NCI-H2171 (cell line): ENCODE data around the gene PAXX.
A peak's percentile ranks its signal among the peaks of the same experiment; 100 is the strongest.

ENCODE experiments used
- DNase-seq: peaks from one replicate; lab custom pipeline; 2025; lab: John Stamatoyannopoulos, UW

PAXX gene

GRCh38 chr9:136968333-136969127, 23.7 kb upstream of the PAXX start:
- DNase-seq = no peak

- no peak for DNase-seq
These were observed 23.1 kb upstream of the PAXX start for GRCh38 chr9:136969150-136969549.

DNA sequence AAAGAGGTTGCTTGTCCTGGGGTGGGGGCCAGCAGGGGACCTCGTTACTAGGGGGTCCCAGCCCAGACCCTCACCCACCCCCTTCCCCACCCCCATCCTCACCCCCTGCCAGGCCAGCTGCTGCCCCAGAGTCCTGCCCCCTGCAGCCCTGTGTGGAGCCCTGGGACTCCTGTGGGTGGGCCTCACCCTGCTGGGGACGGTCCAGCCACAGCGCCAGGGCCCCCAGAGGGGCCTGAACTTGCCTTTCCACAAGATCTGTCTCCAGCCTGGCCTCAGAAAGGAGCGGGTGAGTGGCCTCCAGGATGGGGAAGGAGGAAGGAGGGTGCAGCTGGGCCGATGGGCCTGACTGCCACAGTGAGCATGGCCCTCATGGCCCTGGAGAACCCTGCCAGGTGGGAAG, 22.4 kb upstream of the PAXX start:
- DNase-seq = no peak

DNA sequence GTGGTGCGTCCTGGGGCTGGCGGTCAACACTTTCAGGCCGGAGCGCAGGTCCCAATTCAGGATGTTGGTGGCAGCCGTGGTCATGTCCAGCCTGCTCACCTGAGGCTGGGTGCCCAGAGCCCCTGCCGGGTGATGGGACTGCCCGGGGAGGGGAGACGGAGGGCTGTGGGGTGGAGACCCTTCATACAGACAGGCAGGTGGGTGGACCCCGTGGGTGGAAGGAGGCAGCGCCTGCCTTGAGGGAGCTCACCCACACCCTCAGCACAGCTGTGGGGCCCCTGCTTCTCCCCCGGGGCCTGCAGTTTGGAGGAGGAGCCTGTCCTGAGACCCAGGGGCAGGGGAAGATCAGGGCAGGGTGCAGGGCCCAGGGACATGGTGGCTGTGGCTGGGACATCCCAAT, 21.9 kb upstream of the PAXX start:
- no peak for DNase-seq

GRCh38 chr9:136971746-136972145, 20.5 kb upstream of the PAXX start:
- no peak for DNase-seq

DNA sequence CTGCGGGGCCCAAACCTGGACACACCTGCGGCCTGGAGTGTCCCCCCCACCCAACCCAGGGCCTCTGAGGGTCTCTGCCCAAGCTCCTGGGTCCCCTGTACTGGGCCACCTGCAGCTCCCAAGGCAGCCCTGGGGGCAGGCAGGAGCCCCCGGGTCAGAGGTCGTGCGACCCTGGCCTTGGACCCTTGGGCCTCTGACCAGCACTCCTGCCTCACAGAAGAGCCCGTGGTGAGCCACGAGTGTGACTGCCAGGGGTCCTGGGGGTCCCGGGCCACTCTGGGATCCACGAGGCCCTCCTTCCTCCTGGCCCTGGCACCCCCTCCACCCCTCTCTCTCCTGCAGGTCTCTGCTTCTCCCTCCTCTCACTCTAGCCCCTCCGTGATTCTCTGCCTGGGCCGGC, 19.9 kb upstream of the PAXX start:
- DNase-seq = no peak

DNA sequence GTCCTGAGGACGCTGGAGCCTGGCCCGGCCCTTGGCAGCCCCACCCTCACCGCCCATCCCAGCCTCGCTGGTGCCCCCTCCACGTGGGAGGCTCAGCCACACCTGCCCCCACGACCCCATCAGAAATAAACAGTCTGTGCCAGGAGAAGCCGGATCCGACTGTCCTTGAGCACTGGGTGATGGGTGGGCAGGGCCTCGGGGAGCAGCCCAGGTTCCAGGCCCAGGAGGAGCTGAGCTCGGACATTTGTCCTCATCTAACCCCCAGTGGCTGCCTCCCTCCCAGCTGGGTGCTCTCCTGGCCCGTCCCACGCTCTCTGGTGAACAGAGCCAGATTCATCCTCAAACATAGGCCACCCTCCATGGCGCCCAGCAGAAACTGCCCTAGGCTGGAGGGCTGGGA, 19.5 kb upstream of the PAXX start:
- DNase-seq = no peak

- no peak for DNase-seq
These were observed 18.3 kb upstream of the PAXX start for GRCh38 chr9:136973618-136974617.

GRCh38 chr9:136974817-136975535, 17.2 kb upstream of the PAXX start:
- no peak for DNase-seq

- no peak for DNase-seq
These were observed 16.6 kb upstream of the PAXX start for GRCh38 chr9:136975644-136976043.

DNA sequence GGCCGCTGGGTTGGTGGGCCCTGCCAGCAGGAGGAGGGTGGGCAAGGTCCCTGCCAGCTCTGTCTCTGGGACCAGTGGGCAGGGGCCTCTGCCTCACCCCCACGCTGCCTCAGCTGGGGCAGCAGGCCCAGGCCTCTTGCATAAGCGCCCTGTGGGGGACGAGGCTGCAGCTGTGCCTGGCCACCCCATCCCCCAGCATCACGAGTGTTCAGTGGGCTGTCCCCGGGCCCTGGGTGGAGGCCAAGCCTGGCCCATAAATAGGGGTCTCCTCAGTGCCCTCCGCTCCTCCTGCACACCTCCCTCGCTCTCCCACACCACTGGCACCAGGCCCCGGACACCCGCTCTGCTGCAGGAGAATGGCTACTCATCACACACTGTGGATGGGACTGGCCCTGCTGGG, 15.0 kb upstream of the PAXX start, which contains the start of gene PTGDS:
Gene PTGDS (plus strand): TSS at position 282 of the 400 bp plus-strand sequence. CDS start 75 bp downstream, at position 357.
- DNase-seq = no peak

DNA sequence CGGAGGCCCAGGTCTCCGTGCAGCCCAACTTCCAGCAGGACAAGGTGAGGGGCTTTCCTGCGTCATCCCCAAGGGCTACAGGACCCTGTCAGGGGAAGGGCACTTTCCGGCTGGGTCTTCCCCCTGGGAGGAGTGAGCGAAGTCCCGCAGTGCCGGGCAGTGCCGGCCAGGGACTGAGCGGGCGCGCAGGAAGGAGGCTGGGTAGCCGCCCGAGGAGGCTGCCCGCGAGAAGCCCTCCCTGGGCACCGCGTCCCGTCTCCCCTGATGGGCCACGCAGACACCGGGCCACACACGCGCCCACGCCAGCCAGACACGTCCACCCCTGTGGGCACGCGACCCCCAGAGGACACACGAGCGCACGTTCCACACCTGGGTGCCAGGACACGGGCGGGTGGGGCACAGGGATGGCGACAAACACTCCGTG, 14.6 kb upstream of the PAXX start:
- DNase-seq = no peak

GRCh38 chr9:136978073-136978864, 14.0 kb upstream of the PAXX start:
- peak; percentile 77 for DNase-seq

- DNase-seq = no peak
These were observed 13.2 kb upstream of the PAXX start for GRCh38 chr9:136978865-136979544.

DNA sequence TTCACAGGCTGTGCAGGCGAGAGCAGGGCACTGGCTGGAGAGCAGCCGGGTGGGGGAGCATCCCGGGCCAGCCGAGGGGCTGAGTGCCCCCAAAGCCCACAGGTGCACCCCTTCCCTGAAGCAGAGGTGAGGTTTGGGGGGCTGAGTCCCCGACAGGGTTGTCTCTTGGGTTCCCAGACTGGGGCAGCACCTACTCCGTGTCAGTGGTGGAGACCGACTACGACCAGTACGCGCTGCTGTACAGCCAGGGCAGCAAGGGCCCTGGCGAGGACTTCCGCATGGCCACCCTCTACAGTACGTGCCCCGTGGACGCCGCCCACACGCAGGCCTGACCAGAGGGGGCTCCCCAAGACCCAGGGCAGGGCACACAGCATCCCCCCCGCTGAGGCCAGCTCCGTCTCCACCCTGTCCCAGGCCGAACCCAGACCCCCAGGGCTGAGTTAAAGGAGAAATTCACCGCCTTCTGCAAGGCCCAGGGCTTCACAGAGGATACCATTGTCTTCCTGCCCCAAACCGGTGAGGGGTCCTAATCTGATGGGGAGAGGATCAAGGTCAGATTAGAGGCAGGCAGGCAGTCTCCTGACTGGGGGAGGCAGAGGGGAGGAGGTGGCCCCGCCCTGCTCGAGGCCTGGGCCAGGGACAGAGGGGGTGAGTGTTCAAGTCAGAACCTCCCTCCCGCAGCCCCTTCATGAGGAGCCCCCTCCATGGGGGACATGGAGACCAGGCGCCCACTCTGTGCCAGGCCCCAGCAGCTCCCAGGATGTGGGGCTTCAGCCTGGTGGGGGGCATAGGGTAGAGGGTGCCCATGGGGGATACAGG, 12.2 kb upstream of the PAXX start:
- DNase-seq = no peak

DNA sequence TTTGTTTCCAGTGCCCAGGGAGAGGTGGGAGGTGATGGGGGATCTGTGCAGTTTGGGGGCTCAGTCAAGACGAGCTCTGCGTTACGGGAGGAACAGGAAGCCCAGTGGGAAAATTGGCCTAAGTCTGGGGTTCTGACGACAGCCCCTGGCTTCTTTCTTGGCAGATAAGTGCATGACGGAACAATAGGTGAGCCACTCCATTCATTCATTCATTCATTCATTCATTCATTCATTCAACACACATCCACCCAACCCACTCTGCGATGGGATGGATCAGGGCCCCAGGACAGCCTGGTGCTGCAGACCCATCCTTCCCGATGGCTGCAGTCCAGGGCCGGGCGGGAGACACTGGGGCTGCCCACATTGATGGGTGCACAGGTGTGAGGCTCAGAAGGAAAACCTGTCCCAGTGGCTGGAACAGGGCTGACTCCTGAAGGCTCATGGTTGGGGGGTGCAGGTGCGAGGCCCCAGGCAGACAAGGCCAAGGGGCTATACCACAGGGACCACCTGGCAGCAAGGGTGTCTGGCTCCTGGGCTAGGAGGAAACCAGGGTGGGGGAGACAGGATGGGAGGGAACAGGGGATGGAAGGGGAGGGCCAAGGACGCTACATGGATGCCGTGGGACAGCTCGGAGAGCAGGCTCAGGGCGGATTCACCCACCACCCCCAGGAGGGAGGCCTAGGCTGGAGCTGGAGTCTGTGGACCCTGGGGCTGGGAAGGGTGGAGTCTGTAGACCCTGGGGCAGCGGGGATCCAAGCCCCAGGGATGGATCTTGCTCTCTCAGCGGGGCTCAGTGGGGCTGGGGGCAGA, 11.3 kb upstream of the PAXX start:
- no peak for DNase-seq

- no peak for DNase-seq
These were observed 10.5 kb upstream of the PAXX start for GRCh38 chr9:136981588-136982231.

DNA sequence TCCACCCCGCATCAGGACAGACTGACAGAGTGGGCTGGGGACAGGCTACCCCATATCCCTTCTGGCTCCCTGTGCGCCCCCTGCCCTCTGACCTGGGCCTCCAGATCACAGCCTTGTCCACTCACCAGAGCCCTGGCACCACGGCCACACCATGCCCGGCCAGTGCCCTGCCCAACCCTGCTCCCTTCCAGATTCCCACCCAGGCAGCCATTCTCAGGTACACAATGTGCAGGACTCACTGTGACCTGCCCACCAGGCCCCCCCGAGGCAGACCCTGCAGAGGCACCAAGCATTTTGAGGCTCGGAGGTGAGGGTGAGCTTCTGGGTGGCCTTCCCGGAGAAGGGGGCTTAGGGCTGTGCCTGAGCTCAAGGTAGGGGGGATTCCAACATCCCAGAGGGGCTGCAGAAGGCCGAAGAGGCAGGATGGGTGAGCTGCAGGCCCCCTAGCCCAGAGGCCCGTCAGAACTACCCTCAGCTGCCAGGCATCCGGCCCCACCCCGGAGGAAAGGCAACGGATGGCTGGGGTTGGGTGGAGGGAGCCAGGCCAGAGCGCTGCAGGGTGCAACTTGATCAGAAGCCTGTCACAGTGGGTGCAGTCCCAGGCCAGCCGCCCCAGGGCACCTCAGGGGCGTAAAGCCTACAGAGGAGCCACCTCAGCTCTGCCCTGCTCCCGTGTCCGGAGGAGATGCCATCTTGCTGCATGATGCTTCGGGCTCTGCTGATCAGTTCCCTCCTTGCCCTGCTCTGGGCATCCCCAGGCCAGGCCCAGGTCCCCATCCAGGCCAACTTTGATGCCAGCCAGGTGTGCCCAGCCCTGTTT, 9.8 kb upstream of the PAXX start, which contains the start of gene LCNL1:
Gene LCNL1 (plus strand): TSS at position 762 of the 820 bp plus-strand sequence. CDS start 594 bp downstream, outside the sequence.
- DNase-seq = no peak
